K562 (cell line): Measurements from ENCODE around the gene TLR3. TPM values are rescaled to one million over a fixed set of nuclear protein-coding genes. Genes with fewer than 3 reads are reported as not detected.
A peak's percentile ranks its signal among the peaks of the same experiment; 100 is the strongest.

Experiments used
- FOXJ3 ChIP-seq: sonication (generic); formaldehyde crosslinking; IDR thresholded peaks from 2 replicates; pipeline ENCODE4 v1.4.0; 2020; ENCODE audit warnings: mild to moderate bottlenecking, missing genetic modification reagents
- IRF2 ChIP-seq: sonication (generic); formaldehyde crosslinking; IDR thresholded peaks from 2 replicates; pipeline ENCODE4 v1.8.1; 2022; ENCODE audit warnings: mild to moderate bottlenecking, missing genetic modification reagents
- REST ChIP-seq, 2 experiments: fragments of 450-650 bp; formaldehyde crosslinking in 1 of 2; IDR thresholded peaks; 2 replicates each; pipeline versions ENCODE4 v1.4.0 to v1.6.1; 2014 to 2020; ENCODE audit warnings: mild to moderate bottlenecking in 2 of 2, borderline replicate concordance in 1 of 2, low read depth in 1 of 2
- ZNF197 ChIP-seq: fragments of 200-800 bp; sonication (Bioruptor generic); IDR thresholded peaks from 2 replicates; pipeline ENCODE4 v1.6.1; 2016; ENCODE audit warnings: low read depth, missing genetic modification characterization, missing compliant biosample characterization
- ZNF384 ChIP-seq: IDR thresholded peaks from 2 replicates; pipeline ENCODE4 v1.6.1; 2012; ENCODE audit warnings: low read depth, low read length, improper control_type of control experiment
- polyA plus RNA-seq, 8 experiments: library from polyadenylated mRNA; depleted of rRNA in 4 of 8; stranded (reverse) in 5 of 8; unstranded in 3 of 8; fragments of >200 nt; fragmentation: Nextera tagmentation in 2 of 8; fragmentation: Illumina TruSeq in 1 of 8; extraction: Ambion mirVana in 2 of 8; extraction: Trizol in 1 of 8; gene quantifications; 2 replicates each; pipeline versions ENCODE4 v1.2.1 to v1.2.3, GENCODE V29; 2011 to 2014; ENCODE audit warnings: inconsistent platforms in 1 of 8, missing spikeins in 1 of 8
- small RNA-seq: library from RNA; depleted of rRNA; stranded (forward); fragments of <200 nt; gene quantifications from one replicate; pipeline ENCODE3, GENCODE V24; 2014
- total RNA-seq, 7 experiments: library from RNA; depleted of rRNA in 6 of 7; stranded (reverse); fragments of >200 nt in 6 of 7; fragmentation: Illumina TruSeq in 2 of 7; extraction: Trizol in 2 of 7; gene quantifications; 2 replicates each; pipeline versions ENCODE4 v1.2.1 to v1.2.3, GENCODE V29; 2011 to 2021; ENCODE audit warnings: low replicate concordance in 1 of 7

The TLR3 gene
- total and polyA plus RNA-seq, 9 of the 15 experiments (the other 6 are each of a cell fraction or from before 2014, with no cell fraction given) = 0.01 TPM; not detected in 8

DNA sequence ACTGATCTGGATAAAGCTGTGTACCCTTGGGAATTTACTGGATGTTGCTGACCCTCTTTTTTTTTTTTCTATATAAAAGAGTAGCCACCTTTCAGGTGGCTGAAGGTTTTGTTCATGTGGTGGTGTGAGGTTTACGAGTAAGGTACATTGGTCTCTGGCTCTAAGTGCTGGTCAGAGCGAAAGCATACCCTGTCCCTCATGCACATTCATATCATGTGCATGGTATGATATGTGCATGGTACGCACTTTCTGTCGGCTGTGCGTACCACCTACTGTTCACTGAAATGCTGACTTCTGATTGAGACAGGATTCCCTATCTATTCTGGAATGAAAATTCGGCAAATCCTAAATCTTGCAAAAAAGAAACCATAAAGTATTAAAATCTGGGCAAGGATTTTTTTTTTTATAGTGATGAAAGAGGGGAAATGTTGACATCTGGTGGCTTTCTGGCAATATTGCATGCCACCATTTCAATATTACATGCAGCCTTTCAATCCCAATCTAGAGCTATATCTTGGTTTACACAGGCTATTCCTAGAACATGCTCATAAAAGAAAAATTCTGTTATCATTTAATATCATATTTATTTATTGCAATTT, 68.3 kb downstream of the TLR3 start (continued):
- TF ChIP-seq ZNF197 (CRISPR knock-in tag) = no peak
- no peak for TF ChIP-seq IRF2 (CRISPR knock-in tag)
- TF ChIP-seq ZNF384 = peak; percentile 81
- 0 out of 2 replicates have a peak, but pooled peaks have one; percentile 6 for TF ChIP-seq REST (IDR thresholded peaks at IDR 0.05; ENCODE audit: borderline replicate concordance)
- no peak for TF ChIP-seq REST (CRISPR knock-in tag; IDR thresholded peaks at IDR 0.05; ENCODE audit: low read depth)
- no peak for TF ChIP-seq FOXJ3

Small RNAs within 50 kb of the gene (small RNA-seq; reads per million reads assigned to genes)
- gene RF00322 (not detected), gene RNU4-64P (not detected)

Other genes with a start within 250 kb of the TLR3 start
- not detected in 2 replicates for gene FAM149A, start 35.5 kb downstream of the TLR3 start, total RNA-seq (2014; rRNA removed)
- not detected in 2 replicates for gene FAM149A, start 35.5 kb downstream of the TLR3 start, total RNA-seq (2014; rRNA removed; fragmentation: Illumina TruSeq; extraction: Trizol)
- not detected in 2 replicates for gene FAM149A, start 35.5 kb downstream of the TLR3 start, total RNA-seq (2015; rRNA removed; fragmentation: Illumina TruSeq; extraction: Trizol)
- gene FAM149A, start 35.5 kb downstream of the TLR3 start, total RNA-seq (2021) = not detected in 2 replicates
- not detected in 2 replicates for gene FAM149A, start 35.5 kb downstream of the TLR3 start, polyA plus RNA-seq (2011; rRNA removed)
- not detected in 2 replicates for gene FAM149A, start 35.5 kb downstream of the TLR3 start, polyA plus RNA-seq (2014; fragmentation: Illumina TruSeq; extraction: Trizol)
- not detected for gene FAM149A, start 35.5 kb downstream of the TLR3 start, polyA plus RNA-seq (2014; fragmentation: Nextera tagmentation; extraction: Ambion mirVana)
- not detected in 2 replicates for gene FAM149A, start 35.5 kb downstream of the TLR3 start, polyA plus RNA-seq (2014; rRNA removed)
- 3.3 and 4.5 TPM in 2 replicates for gene CYP4V2, start 122.4 kb downstream of the TLR3 start, total RNA-seq (2014; rRNA removed)
- gene CYP4V2, start 122.4 kb downstream of the TLR3 start, total RNA-seq (2014; rRNA removed; fragmentation: Illumina TruSeq; extraction: Trizol) = 4.8 and 5.4 TPM in 2 replicates
- 7.2 and 8.3 TPM in 2 replicates for gene CYP4V2, start 122.4 kb downstream of the TLR3 start, total RNA-seq (2015; rRNA removed; fragmentation: Illumina TruSeq; extraction: Trizol)
- 3.6 and 4.5 TPM in 2 replicates for gene CYP4V2, start 122.4 kb downstream of the TLR3 start, total RNA-seq (2021)
- 0.64 and 2.6 TPM in 2 replicates for gene CYP4V2, start 122.4 kb downstream of the TLR3 start, polyA plus RNA-seq (2011; rRNA removed)
- gene CYP4V2, start 122.4 kb downstream of the TLR3 start, polyA plus RNA-seq (2014; fragmentation: Illumina TruSeq; extraction: Trizol) = 3.3 and 3.9 TPM in 2 replicates
- 1 to 10 TPM; 1.1 TPM for gene CYP4V2, start 122.4 kb downstream of the TLR3 start, polyA plus RNA-seq (2014; fragmentation: Nextera tagmentation; extraction: Ambion mirVana)
- gene CYP4V2, start 122.4 kb downstream of the TLR3 start, polyA plus RNA-seq (2014; rRNA removed) = 5.2 and 5.3 TPM in 2 replicates
- gene KLKB1, start 158.4 kb downstream of the TLR3 start, total RNA-seq (2014; rRNA removed) = 0.27 TPM in 1 of 2 replicates, not detected in the other
- gene KLKB1, start 158.4 kb downstream of the TLR3 start, total RNA-seq (2014; rRNA removed; fragmentation: Illumina TruSeq; extraction: Trizol) = not detected in 2 replicates
- gene KLKB1, start 158.4 kb downstream of the TLR3 start, total RNA-seq (2015; rRNA removed; fragmentation: Illumina TruSeq; extraction: Trizol) = not detected in 2 replicates
- gene KLKB1, start 158.4 kb downstream of the TLR3 start, total RNA-seq (2021) = not detected in 2 replicates
- not detected in 2 replicates for gene KLKB1, start 158.4 kb downstream of the TLR3 start, polyA plus RNA-seq (2011; rRNA removed)
- gene KLKB1, start 158.4 kb downstream of the TLR3 start, polyA plus RNA-seq (2014; fragmentation: Illumina TruSeq; extraction: Trizol) = not detected in 2 replicates
- not detected for gene KLKB1, start 158.4 kb downstream of the TLR3 start, polyA plus RNA-seq (2014; fragmentation: Nextera tagmentation; extraction: Ambion mirVana)
- not detected in 2 replicates for gene KLKB1, start 158.4 kb downstream of the TLR3 start, polyA plus RNA-seq (2014; rRNA removed)
- gene F11, start 197.0 kb downstream of the TLR3 start, total RNA-seq (2014; rRNA removed) = not detected in 2 replicates
- gene F11, start 197.0 kb downstream of the TLR3 start, total RNA-seq (2014; rRNA removed; fragmentation: Illumina TruSeq; extraction: Trizol) = not detected in 2 replicates
- not detected in 2 replicates for gene F11, start 197.0 kb downstream of the TLR3 start, total RNA-seq (2015; rRNA removed; fragmentation: Illumina TruSeq; extraction: Trizol)
- not detected in 2 replicates for gene F11, start 197.0 kb downstream of the TLR3 start, total RNA-seq (2021)
- not detected in 2 replicates for gene F11, start 197.0 kb downstream of the TLR3 start, polyA plus RNA-seq (2011; rRNA removed)
- not detected in 2 replicates for gene F11, start 197.0 kb downstream of the TLR3 start, polyA plus RNA-seq (2014; fragmentation: Illumina TruSeq; extraction: Trizol)
- not detected for gene F11, start 197.0 kb downstream of the TLR3 start, polyA plus RNA-seq (2014; fragmentation: Nextera tagmentation; extraction: Ambion mirVana)
- not detected in 2 replicates for gene F11, start 197.0 kb downstream of the TLR3 start, polyA plus RNA-seq (2014; rRNA removed)